Prostate gland (tissue), 2 donors: Measurements from ENCODE around the gene CHIT1.

Source experiments
- POLR2A ChIP-seq: fragments of 450-650 bp; IDR thresholded peaks from one replicate; pipeline ENCODE4 v1.6.1; 2016; ENCODE audit warnings: antibody characterized with exemption, mild to moderate bottlenecking
- POLR2AphosphoS5 ChIP-seq: sonication (generic); formaldehyde crosslinking; IDR thresholded peaks from one replicate; pipeline ENCODE4 v1.6.1; 2017; ENCODE audit warnings: antibody characterized with exemption
- TF ChIP-seq, protein P1 (sequence below), 4 experiments: fragments of 200-600 bp in 2 of 4; fragments of 450-650 bp in 2 of 4; sonication (generic) in 2 of 4; IDR thresholded peaks; 1 replicate in 3 of 4; 2 replicates in 1 of 4; pipeline ENCODE4 v1.5.1; 2016 to 2019; ENCODE audit warnings: antibody characterized with exemption in 4 of 4, mild to moderate bottlenecking in 2 of 4, moderate library complexity in 2 of 4

DNA sequence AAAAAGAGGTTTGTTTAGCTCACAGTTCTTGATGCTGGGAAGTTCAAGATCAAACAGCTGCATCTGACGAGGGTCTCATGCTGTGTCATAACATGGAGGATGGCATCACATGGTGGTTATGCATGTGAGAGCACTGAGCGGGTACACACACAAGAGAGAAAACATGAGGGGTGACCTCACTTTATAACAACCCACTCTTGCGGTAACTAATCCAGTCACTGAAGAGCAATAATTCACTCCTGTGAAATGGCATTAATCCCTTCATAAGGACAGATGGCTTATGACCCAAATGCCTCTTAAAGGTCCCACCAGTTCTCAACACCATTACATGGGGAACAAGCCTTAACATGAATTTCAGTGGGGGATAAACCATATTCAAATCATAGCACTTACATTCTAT lies 23.2 kb upstream of the CHIT1 start:
- TF ChIP-seq, protein P1, sequence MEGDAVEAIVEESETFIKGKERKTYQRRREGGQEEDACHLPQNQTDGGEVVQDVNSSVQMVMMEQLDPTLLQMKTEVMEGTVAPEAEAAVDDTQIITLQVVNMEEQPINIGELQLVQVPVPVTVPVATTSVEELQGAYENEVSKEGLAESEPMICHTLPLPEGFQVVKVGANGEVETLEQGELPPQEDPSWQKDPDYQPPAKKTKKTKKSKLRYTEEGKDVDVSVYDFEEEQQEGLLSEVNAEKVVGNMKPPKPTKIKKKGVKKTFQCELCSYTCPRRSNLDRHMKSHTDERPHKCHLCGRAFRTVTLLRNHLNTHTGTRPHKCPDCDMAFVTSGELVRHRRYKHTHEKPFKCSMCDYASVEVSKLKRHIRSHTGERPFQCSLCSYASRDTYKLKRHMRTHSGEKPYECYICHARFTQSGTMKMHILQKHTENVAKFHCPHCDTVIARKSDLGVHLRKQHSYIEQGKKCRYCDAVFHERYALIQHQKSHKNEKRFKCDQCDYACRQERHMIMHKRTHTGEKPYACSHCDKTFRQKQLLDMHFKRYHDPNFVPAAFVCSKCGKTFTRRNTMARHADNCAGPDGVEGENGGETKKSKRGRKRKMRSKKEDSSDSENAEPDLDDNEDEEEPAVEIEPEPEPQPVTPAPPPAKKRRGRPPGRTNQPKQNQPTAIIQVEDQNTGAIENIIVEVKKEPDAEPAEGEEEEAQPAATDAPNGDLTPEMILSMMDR (IDR thresholded peaks at IDR 0.05) = no peak
- TF ChIP-seq POLR2A (no peak), POLR2AphosphoS5 (no peak)
